CD14-positive monocyte (primary cell): ENCODE data around the gene WDR86. TPM values are rescaled to one million over a fixed set of nuclear protein-coding genes. Genes with fewer than 3 reads are reported as not detected.

ENCODE experiments used
- DNase-seq, 3 donors: peaks; one replicate each; pipeline ENCODE4 v3.0.0-alpha.2; 2011 to 2022
- H2AFZ ChIP-seq: 2 replicates; pipeline ENCODE4 v1.6.0; 2012; ENCODE audit warnings: mild to moderate bottlenecking, low read depth, low read length, inconsistent platforms; ENCODE audit not compliant: insufficient read depth, poor library complexity, severe bottlenecking
- H3K27ac ChIP-seq, 2 donors: 1 replicate in 1 of 2; 2 replicates in 1 of 2; pipeline ENCODE4 v1.5.1; 2012 to 2013; ENCODE audit warnings: low read length in 2 of 2, control low read depth in 1 of 2, inconsistent platforms in 1 of 2, low read depth in 1 of 2, mild to moderate bottlenecking in 1 of 2
- H3K27me3 ChIP-seq, 2 donors: one replicate each; pipeline versions ENCODE4 v1.6.0 to v1.6.1; 2011 to 2013; ENCODE audit warnings: low read length in 2 of 2; ENCODE audit not compliant: control insufficient read depth in 2 of 2, insufficient read depth in 2 of 2
- H3K36me3 ChIP-seq, 2 donors: replicated peaks in 1 of 2; 1 replicate in 1 of 2; 2 replicates in 1 of 2; pipeline versions ENCODE4 v1.5.1 to v1.6.1; 2012 to 2013; ENCODE audit warnings: low read length in 2 of 2, control low read depth in 1 of 2, inconsistent platforms in 1 of 2, mild to moderate bottlenecking in 1 of 2; ENCODE audit not compliant: insufficient read depth in 2 of 2, control insufficient read depth in 1 of 2
- H3K4me1 ChIP-seq, 2 donors: 1 replicate in 1 of 2; 2 replicates in 1 of 2; pipeline versions ENCODE4 v1.5.1 to v1.6.1; 2012 to 2013; ENCODE audit warnings: low read length in 2 of 2, control low read depth in 1 of 2, inconsistent platforms in 1 of 2, mild to moderate bottlenecking in 1 of 2, moderate library complexity in 1 of 2; ENCODE audit not compliant: insufficient read depth in 2 of 2, control insufficient read depth in 1 of 2
- H3K4me2 ChIP-seq: replicated peaks from 2 replicates; pipeline ENCODE3; 2012; ENCODE audit warnings: low read length, moderate library complexity, mild to moderate bottlenecking; ENCODE audit not compliant: poor library complexity, severe bottlenecking; ENCODE audit errors: extremely low read depth
- H3K4me3 ChIP-seq, 3 experiments: fragments of 200-600 bp in 1 of 3; sonication (generic) in 1 of 3; replicated peaks in 1 of 3; 1 replicate in 2 of 3; 2 replicates in 1 of 3; pipeline ENCODE4 v1.5.1; 2011 to 2013; ENCODE audit warnings: low read length in 3 of 3, mild to moderate bottlenecking in 3 of 3, control low read depth in 2 of 3, low read depth in 2 of 3, inconsistent platforms in 1 of 3, moderate library complexity in 1 of 3
- H3K79me2 ChIP-seq: 2 replicates; pipeline ENCODE4 v1.6.0; 2012; ENCODE audit warnings: mild to moderate bottlenecking, control low read depth, inconsistent platforms, low read length, moderate library complexity; ENCODE audit not compliant: insufficient read depth
- H3K9ac ChIP-seq: 2 replicates; pipeline ENCODE4 v1.6.0; 2017; ENCODE audit warnings: low read length, mild to moderate bottlenecking; ENCODE audit not compliant: insufficient read depth, poor library complexity, severe bottlenecking
- H3K9me3 ChIP-seq, 2 donors: replicated peaks in 1 of 2; 1 replicate in 1 of 2; 2 replicates in 1 of 2; pipeline versions ENCODE4 v1.5.1 to v1.6.1; 2012 to 2013; ENCODE audit warnings: low read length in 2 of 2, control low read depth in 1 of 2; ENCODE audit not compliant: control insufficient read depth in 1 of 2, insufficient read depth in 1 of 2
- H4K20me1 ChIP-seq: 2 replicates; pipeline ENCODE4 v1.6.0; 2012; ENCODE audit warnings: mild to moderate bottlenecking, low read length, control low read depth, moderate library complexity; ENCODE audit not compliant: insufficient read depth
- H3K27ac Mint-ChIP-seq, 7 donors: one replicate each; pipeline ENCODE4 v1.8.0; 2020; ENCODE audit warnings: mild to moderate bottlenecking in 7 of 7, mixed read lengths in 7 of 7, moderate library complexity in 6 of 7, inconsistent platforms in 2 of 7
- H3K27me3 Mint-ChIP-seq, 3 donors: one replicate each; pipeline ENCODE4 v1.8.0; 2021 to 2022; ENCODE audit warnings: low read depth in 3 of 3, mild to moderate bottlenecking in 3 of 3, mixed read lengths in 3 of 3, moderate library complexity in 3 of 3, inconsistent platforms in 1 of 3
- H3K36me3 Mint-ChIP-seq, 2 donors: one replicate each; pipeline ENCODE4 v1.8.0; 2020; ENCODE audit warnings: mixed read lengths in 2 of 2, inconsistent platforms in 1 of 2, mild to moderate bottlenecking in 1 of 2
- H3K4me1 Mint-ChIP-seq: one replicate; pipeline ENCODE4 v1.8.0; 2020; ENCODE audit warnings: mild to moderate bottlenecking, mixed read lengths
- H3K4me3 Mint-ChIP-seq, 2 donors: one replicate each; pipeline ENCODE4 v1.8.0; 2020; ENCODE audit warnings: mild to moderate bottlenecking in 2 of 2, mixed read lengths in 2 of 2, moderate library complexity in 1 of 2
- H3K9me3 Mint-ChIP-seq, 7 donors: one replicate each; pipeline ENCODE4 v1.8.0; 2020 to 2022; ENCODE audit warnings: mixed read lengths in 7 of 7, mild to moderate bottlenecking in 6 of 7, moderate library complexity in 6 of 7, inconsistent platforms in 2 of 7
- CTCF ChIP-seq: fragments of 200-600 bp; IDR thresholded peaks from one replicate; pipeline ENCODE4 v1.8.0; 2022; ENCODE audit warnings: antibody characterized with exemption, mild to moderate bottlenecking
- WGBS: methylation state at CpG from one replicate; pipeline ENCODE4 v1.1.5; 2013; ENCODE audit warnings: missing lambda C conversion rate; ENCODE audit not compliant: insufficient coverage; 5-methylcytosine and 5-hydroxymethylcytosine counted together
- intact Hi-C, 2 donors: fragments of 100-400 bp; cut with micrococcal nuclease; formaldehyde crosslinking; loops; one replicate each; pipeline versions ENCODE4 v1.15.0 to v1.15.1; 2023
- polyA plus RNA-seq, 3 donors: library from polyadenylated mRNA; depleted of rRNA in 1 of 3; unstranded in 2 of 3; stranded (reverse) in 1 of 3; fragments of 300-500 nt in 2 of 3; fragments of >200 nt in 1 of 3; fragmentation: Illumina TruSeq in 2 of 3; gene quantifications; 1 replicate in 2 of 3; 2 replicates in 1 of 3; pipeline ENCODE4 v1.2.3, GENCODE V29; 2012 to 2021

The WDR86 gene
- polyA plus RNA-seq, 3 donors: 0.11 to 0.30 (median 0.24) TPM

GRCh38 chr7:151434549-151434948 lies 24.7 kb upstream of the WDR86 start:
- Histone ChIP-seq H3K4me3 (no peak overlapping the region), H3K9me3 (no peaks in the 10 kb centered on the region), H4K20me1 (no peaks in the 10 kb centered on the region), H3K27ac (no peak overlapping the region), H2AFZ (no peak overlapping the region), H3K79me2 (no peaks in the 10 kb centered on the region), H3K27me3 (peaks cover 2 to 12% of the 10 kb centered on the region in 2 donors), H3K9ac (no peak overlapping the region), H3K4me1 (peaks cover 1 to 3% of the 10 kb centered on the region in 2 donors), H3K4me2 (no peak overlapping the region), H3K36me3 (no peaks in the 10 kb centered on the region)
- intact Hi-C loops: no loop called here
- Mint-ChIP-seq H3K36me3 (no peaks in the 10 kb centered on the region), H3K9me3 (peaks cover 0 to 4% (median 0%) of the 10 kb centered on the region in 7 donors), H3K27ac (no peak overlapping the region), H3K4me1 (peaks cover 20% of the 10 kb centered on the region), H3K4me3 (no peak overlapping the region), H3K27me3 (peaks cover 9 to 13% (median 10%) of the 10 kb centered on the region in 3 donors)
- no peak for DNase-seq
- no peak for TF ChIP-seq CTCF
- WGBS: 60% methylated on average over 1 of the region's 4 CpGs

GRCh38 chr7:151433721-151434400 lies 24.0 kb upstream of the WDR86 start:
- Histone ChIP-seq H3K27me3 (peaks cover 0 to 5% of the 10 kb centered on the region in 2 donors), H4K20me1 (no peaks in the 10 kb centered on the region), H3K36me3 (no peaks in the 10 kb centered on the region), H3K9me3 (no peaks in the 10 kb centered on the region), H3K4me2 (no peak overlapping the region), H2AFZ (no peak overlapping the region), H3K9ac (no peak overlapping the region), H3K4me3 (no peak overlapping the region), H3K4me1 (no peaks in the 10 kb centered on the region), H3K27ac (no peak overlapping the region), H3K79me2 (no peaks in the 10 kb centered on the region)
- peaks cover 0 to 4% (median 0%) of the 10 kb centered on the region in 7 donors for H3K9me3 Mint-ChIP-seq
- no peak overlapping the region for H3K4me3 Mint-ChIP-seq
- intact Hi-C loops: no loop called here
- H3K27me3 Mint-ChIP-seq: peaks cover 2 to 8% (median 6%) of the 10 kb centered on the region in 3 donors
- no peak overlapping the region for H3K27ac Mint-ChIP-seq
- no peak for DNase-seq
- H3K36me3 Mint-ChIP-seq: no peaks in the 10 kb centered on the region
- peaks cover 17% of the 10 kb centered on the region for H3K4me1 Mint-ChIP-seq
- TF ChIP-seq CTCF: no peak
- WGBS: 97% methylated on average over 10 of the region's 15 CpGs
